Body of pancreas (tissue), 4 donors: ENCODE results near the gene GNAO1.

Source experiments
- POLR2A ChIP-seq, 3 donors: fragments of 450-650 bp; IDR thresholded peaks; one replicate each; pipeline ENCODE4 v1.6.1; 2016; ENCODE audit warnings: antibody characterized with exemption in 3 of 3, mild to moderate bottlenecking in 2 of 3
- TF ChIP-seq, protein P1 (sequence below), 7 experiments: fragments of 450-650 bp in 4 of 7; fragments of 200-600 bp in 3 of 7; sonication (generic) in 3 of 7; IDR thresholded peaks; one replicate each; pipeline ENCODE4 v1.5.1; 2016 to 2019; ENCODE audit warnings: antibody characterized with exemption in 7 of 7

- TF ChIP-seq, protein P1, sequence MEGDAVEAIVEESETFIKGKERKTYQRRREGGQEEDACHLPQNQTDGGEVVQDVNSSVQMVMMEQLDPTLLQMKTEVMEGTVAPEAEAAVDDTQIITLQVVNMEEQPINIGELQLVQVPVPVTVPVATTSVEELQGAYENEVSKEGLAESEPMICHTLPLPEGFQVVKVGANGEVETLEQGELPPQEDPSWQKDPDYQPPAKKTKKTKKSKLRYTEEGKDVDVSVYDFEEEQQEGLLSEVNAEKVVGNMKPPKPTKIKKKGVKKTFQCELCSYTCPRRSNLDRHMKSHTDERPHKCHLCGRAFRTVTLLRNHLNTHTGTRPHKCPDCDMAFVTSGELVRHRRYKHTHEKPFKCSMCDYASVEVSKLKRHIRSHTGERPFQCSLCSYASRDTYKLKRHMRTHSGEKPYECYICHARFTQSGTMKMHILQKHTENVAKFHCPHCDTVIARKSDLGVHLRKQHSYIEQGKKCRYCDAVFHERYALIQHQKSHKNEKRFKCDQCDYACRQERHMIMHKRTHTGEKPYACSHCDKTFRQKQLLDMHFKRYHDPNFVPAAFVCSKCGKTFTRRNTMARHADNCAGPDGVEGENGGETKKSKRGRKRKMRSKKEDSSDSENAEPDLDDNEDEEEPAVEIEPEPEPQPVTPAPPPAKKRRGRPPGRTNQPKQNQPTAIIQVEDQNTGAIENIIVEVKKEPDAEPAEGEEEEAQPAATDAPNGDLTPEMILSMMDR (IDR thresholded peaks at IDR 0.05): no peak
- no peak for TF ChIP-seq POLR2A (IDR thresholded peaks at IDR 0.05)
Observed at GRCh38 chr16:56370185-56370874, 179.0 kb downstream of the GNAO1 start.
